HG03575 (cell line): ENCODE measurements around the gene MRPL20.
"Not testable (repeated sequence)": the region's sequence is repeated elsewhere in the genome, so short reads cannot be mapped to it uniquely, and the experiment has no call there.

Experiments
- ATAC-seq: cut with Tn5 transposase; IDR thresholded peaks from one replicate; pipeline ENCODE4 v1.9.1; 2021; ENCODE audit not compliant: unreplicated experiment, insufficient number of reproducible peaks, low FRiP score; ENCODE audit errors: extremely low read depth

Gene MRPL20

GRCh38 chr1:1406821-1407635 lies at the start of gene MRPL20:
TSS of gene MRPL20 (minus strand) at chr1:1407293. CDS start at chr1:1407217, 76 bp downstream.
- ATAC-seq = no peak

- ATAC-seq = not testable (repeated sequence)
Observed at GRCh38 chr1:1456683-1457255, 49.7 kb upstream of the MRPL20 start.

- ATAC-seq = not testable (repeated sequence)
Observed at GRCh38 chr1:1455934-1456333, 48.8 kb upstream of the MRPL20 start.

GRCh38 chr1:1455366-1455884 lies 48.3 kb upstream of the MRPL20 start:
- no peak for ATAC-seq

- ATAC-seq = not testable (repeated sequence)
Observed at GRCh38 chr1:1454286-1455056, 47.4 kb upstream of the MRPL20 start.

- no peak for ATAC-seq
Observed at GRCh38 chr1:1452882-1453281, 45.8 kb upstream of the MRPL20 start.

- not testable (repeated sequence) for ATAC-seq
Observed at GRCh38 chr1:1452365-1452739, 45.3 kb upstream of the MRPL20 start.

GRCh38 chr1:1451696-1452364 lies 44.7 kb upstream of the MRPL20 start:
- no peak for ATAC-seq

- ATAC-seq = not testable (repeated sequence)
Observed at GRCh38 chr1:1450616-1451015, 43.5 kb upstream of the MRPL20 start.

- no peak for ATAC-seq
Observed at GRCh38 chr1:1449099-1449739, 42.1 kb upstream of the MRPL20 start, which contains the start of gene ATAD3C. TSS of gene ATAD3C (plus strand) at chr1:1449689. CDS start at chr1:1450684, 995 bp downstream.

GRCh38 chr1:1446631-1447030 lies 39.5 kb upstream of the MRPL20 start:
- not testable (repeated sequence) for ATAC-seq

- no peak for ATAC-seq
Observed at GRCh38 chr1:1442069-1442770, 35.1 kb upstream of the MRPL20 start.

GRCh38 chr1:1441002-1441888 lies 34.2 kb upstream of the MRPL20 start:
- no peak for ATAC-seq

GRCh38 chr1:1440262-1441001 lies 33.3 kb upstream of the MRPL20 start:
- no peak for ATAC-seq

- ATAC-seq = no peak
Observed at GRCh38 chr1:1439546-1440261, 32.6 kb upstream of the MRPL20 start.
